Liver (tissue), 3 donors: Measurements from ENCODE around the gene CLEC1A.

Experiments used
- EGR1 ChIP-seq, 2 donors: IDR thresholded peaks; 2 replicates each; pipeline ENCODE4 v1.6.1; 2016 to 2018; ENCODE audit warnings: antibody characterized with exemption in 2 of 2, low read depth in 2 of 2
- GABPA ChIP-seq, 2 donors: IDR thresholded peaks in 1 of 2; conservative IDR thresholded peaks in 1 of 2; 2 replicates each; pipeline ENCODE4 v1.6.1; 2016; ENCODE audit warnings: antibody characterized with exemption in 2 of 2, mild to moderate bottlenecking in 1 of 2, moderate library complexity in 1 of 2
- NR2F2 ChIP-seq: IDR thresholded peaks from 2 replicates; pipeline ENCODE4 v1.6.1; 2016; ENCODE audit warnings: antibody characterized with exemption
- RXRA ChIP-seq, 2 donors: IDR thresholded peaks; 2 replicates each; pipeline ENCODE4 v1.6.1; 2017 to 2018; ENCODE audit warnings: antibody characterized with exemption in 2 of 2, mild to moderate bottlenecking in 1 of 2
- TAF1 ChIP-seq: conservative IDR thresholded peaks from 2 replicates; pipeline ENCODE4 v1.6.1; 2016; ENCODE audit warnings: antibody characterized with exemption, mild to moderate bottlenecking
- YY1 ChIP-seq: IDR thresholded peaks from 2 replicates; pipeline ENCODE4 v1.6.1; 2016; ENCODE audit warnings: antibody characterized with exemption, mild to moderate bottlenecking
- TF ChIP-seq, protein P1 (sequence below): fragments of 150-350 bp; IDR thresholded peaks from 2 replicates; pipeline ENCODE4 v1.5.1; 2017; ENCODE audit warnings: improper control_type of control experiment, low read depth, low read length; ENCODE audit not compliant: missing input control
- TF ChIP-seq, protein P2 (sequence below): IDR thresholded peaks from 2 replicates; pipeline ENCODE4 v1.6.1; 2016; ENCODE audit warnings: antibody characterized with exemption
- TF ChIP-seq, protein P3 (sequence below): IDR thresholded peaks from 2 replicates; pipeline ENCODE4 v1.6.1; 2016; ENCODE audit warnings: antibody characterized with exemption, mild to moderate bottlenecking
- donor health status: healthy.
- donor health status: healthy.

DNA sequence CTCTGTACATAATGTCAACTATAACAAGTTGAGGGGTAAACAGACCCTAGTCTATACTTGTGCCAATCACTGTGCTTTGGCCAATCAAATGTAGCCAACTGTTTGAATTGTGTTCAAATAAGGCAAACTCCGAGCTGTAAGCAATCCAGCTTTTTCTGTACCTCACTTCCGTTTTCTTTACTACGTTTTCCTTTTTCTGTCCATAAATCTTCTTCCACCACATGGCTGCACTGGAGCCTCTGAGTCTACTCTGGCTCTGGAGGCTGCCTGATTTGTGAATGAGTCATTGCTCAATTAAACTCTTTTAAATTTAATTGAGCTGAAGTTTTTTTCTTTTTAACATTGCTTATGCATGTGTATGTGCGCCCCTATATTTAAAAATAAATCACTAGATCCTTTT, 29.7 kb downstream of the CLEC1A start:
- TF ChIP-seq, protein P1, sequence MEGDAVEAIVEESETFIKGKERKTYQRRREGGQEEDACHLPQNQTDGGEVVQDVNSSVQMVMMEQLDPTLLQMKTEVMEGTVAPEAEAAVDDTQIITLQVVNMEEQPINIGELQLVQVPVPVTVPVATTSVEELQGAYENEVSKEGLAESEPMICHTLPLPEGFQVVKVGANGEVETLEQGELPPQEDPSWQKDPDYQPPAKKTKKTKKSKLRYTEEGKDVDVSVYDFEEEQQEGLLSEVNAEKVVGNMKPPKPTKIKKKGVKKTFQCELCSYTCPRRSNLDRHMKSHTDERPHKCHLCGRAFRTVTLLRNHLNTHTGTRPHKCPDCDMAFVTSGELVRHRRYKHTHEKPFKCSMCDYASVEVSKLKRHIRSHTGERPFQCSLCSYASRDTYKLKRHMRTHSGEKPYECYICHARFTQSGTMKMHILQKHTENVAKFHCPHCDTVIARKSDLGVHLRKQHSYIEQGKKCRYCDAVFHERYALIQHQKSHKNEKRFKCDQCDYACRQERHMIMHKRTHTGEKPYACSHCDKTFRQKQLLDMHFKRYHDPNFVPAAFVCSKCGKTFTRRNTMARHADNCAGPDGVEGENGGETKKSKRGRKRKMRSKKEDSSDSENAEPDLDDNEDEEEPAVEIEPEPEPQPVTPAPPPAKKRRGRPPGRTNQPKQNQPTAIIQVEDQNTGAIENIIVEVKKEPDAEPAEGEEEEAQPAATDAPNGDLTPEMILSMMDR, result no peak
- TF ChIP-seq, protein P2, sequence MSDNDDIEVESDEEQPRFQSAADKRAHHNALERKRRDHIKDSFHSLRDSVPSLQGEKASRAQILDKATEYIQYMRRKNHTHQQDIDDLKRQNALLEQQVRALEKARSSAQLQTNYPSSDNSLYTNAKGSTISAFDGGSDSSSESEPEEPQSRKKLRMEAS, result no peak
- TF ChIP-seq RXRA (IDR thresholded peaks at IDR 0.05) (no peak), GABPA (IDR thresholded peaks at IDR 0.05 in 1 of 2, conservative IDR thresholded peaks at IDR 0.05 in 1 of 2) (no peak), EGR1 (IDR thresholded peaks at IDR 0.05; ENCODE audit: low read depth in 2 of 2) (no peak), TAF1 (no peak), NR2F2 (no peak), YY1 (no peak)
- TF ChIP-seq, protein P3, sequence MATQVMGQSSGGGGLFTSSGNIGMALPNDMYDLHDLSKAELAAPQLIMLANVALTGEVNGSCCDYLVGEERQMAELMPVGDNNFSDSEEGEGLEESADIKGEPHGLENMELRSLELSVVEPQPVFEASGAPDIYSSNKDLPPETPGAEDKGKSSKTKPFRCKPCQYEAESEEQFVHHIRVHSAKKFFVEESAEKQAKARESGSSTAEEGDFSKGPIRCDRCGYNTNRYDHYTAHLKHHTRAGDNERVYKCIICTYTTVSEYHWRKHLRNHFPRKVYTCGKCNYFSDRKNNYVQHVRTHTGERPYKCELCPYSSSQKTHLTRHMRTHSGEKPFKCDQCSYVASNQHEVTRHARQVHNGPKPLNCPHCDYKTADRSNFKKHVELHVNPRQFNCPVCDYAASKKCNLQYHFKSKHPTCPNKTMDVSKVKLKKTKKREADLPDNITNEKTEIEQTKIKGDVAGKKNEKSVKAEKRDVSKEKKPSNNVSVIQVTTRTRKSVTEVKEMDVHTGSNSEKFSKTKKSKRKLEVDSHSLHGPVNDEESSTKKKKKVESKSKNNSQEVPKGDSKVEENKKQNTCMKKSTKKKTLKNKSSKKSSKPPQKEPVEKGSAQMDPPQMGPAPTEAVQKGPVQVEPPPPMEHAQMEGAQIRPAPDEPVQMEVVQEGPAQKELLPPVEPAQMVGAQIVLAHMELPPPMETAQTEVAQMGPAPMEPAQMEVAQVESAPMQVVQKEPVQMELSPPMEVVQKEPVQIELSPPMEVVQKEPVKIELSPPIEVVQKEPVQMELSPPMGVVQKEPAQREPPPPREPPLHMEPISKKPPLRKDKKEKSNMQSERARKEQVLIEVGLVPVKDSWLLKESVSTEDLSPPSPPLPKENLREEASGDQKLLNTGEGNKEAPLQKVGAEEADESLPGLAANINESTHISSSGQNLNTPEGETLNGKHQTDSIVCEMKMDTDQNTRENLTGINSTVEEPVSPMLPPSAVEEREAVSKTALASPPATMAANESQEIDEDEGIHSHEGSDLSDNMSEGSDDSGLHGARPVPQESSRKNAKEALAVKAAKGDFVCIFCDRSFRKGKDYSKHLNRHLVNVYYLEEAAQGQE, result no peak
